C4-2B (cell line): ENCODE data around the gene TACR1.

ENCODE experiments used
- ZFX ChIP-seq: fragments of 450-650 bp; IDR thresholded peaks from 2 replicates; pipeline ENCODE4 v1.6.1; 2017
- TF ChIP-seq, protein P1 (sequence below): fragments of 450-650 bp; conservative IDR thresholded peaks from 2 replicates; pipeline ENCODE4 v1.5.1; 2017; ENCODE audit warnings: mild to moderate bottlenecking

DNA sequence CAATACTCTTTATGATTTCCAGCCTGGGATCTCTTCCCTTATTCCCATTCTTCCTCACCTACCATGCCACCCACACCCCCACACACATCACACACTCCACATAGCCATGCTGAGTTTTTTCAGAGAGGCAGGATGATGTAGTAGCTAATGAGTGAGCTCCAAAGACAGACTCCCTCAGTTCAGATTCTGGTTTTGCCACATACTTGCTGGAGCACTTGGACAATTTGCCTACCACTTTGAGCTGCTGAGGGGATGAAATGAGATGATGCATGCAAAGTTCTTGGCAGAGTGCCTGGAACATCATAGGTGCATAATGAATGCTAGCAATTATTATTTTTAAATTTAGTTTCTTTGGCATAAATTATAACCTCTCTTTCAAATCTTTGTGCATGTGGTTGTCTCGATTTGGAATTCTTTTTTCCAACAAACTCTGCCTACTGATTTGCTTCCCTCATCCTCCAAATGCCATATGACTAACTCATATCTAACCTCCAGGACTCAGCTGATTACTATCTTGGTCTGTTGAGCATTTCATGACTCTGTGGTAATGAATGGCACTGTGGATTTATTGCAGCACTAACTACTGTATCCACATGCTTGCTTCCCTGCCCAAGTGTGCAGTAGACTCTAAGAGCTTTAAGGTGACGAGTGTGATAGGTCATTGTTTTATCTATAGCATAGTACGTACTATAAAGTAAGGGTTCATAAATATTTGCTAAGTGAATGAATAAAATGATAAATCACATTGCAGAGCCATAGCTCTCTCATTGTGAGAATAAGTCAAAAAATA lies 99.1 kb downstream of the TACR1 start:
- TF ChIP-seq, protein P1, sequence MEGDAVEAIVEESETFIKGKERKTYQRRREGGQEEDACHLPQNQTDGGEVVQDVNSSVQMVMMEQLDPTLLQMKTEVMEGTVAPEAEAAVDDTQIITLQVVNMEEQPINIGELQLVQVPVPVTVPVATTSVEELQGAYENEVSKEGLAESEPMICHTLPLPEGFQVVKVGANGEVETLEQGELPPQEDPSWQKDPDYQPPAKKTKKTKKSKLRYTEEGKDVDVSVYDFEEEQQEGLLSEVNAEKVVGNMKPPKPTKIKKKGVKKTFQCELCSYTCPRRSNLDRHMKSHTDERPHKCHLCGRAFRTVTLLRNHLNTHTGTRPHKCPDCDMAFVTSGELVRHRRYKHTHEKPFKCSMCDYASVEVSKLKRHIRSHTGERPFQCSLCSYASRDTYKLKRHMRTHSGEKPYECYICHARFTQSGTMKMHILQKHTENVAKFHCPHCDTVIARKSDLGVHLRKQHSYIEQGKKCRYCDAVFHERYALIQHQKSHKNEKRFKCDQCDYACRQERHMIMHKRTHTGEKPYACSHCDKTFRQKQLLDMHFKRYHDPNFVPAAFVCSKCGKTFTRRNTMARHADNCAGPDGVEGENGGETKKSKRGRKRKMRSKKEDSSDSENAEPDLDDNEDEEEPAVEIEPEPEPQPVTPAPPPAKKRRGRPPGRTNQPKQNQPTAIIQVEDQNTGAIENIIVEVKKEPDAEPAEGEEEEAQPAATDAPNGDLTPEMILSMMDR: no peak
- TF ChIP-seq ZFX: no peak
